A549 (cell line): ENCODE measurements around the gene ZNF585A. TPM values are rescaled to one million over a fixed set of nuclear protein-coding genes. Genes with fewer than 3 reads are reported as not detected.

ENCODE experiments used
- ATAC-seq, 2 experiments: fragments of 200-7000 bp in 1 of 2; fragments of >200 bp in 1 of 2; cut with Nextera tagmentation in 1 of 2; cut with Tn5 transposase in 1 of 2; 3 replicates each; pipeline versions ENCODE4 v1.8.0 to v1.9.1; 2018 to 2020; ENCODE audit warnings: mild to moderate bottlenecking in 1 of 2, moderate library complexity in 1 of 2
- CTCF ChIA-PET: fragments of 300-600 bp; sonication (Branson Sonifier 250); formaldehyde crosslinking; extraction: SDS; loops from one replicate; lab custom pipeline; 2021; ENCODE audit warnings: antibody characterized with exemption, inconsistent platforms; lab: Yijun Ruan, JAX
- POLR2A ChIA-PET: fragments of 350-600 bp; formaldehyde crosslinking; extraction: SDS; loops from one replicate; lab custom pipeline; 2021; ENCODE audit warnings: antibody characterized with exemption, inconsistent platforms; lab: Yijun Ruan, JAX
- DNase-seq, 2 experiments: peaks; one replicate each; pipeline versions ENCODE4 v3.0.0 to v3.0.0-alpha.2; 2011 to 2016; ENCODE audit warnings: low read depth in 1 of 2, low spot score in 1 of 2
- FAIRE-seq: peaks from 2 replicates; lab custom pipeline; 2011; peaks lifted over from hg19 to GRCh38; lab: Jason Lieb, UNC
- H3K27ac ChIP-seq, 2 experiments: fragments of >200 bp; sonication (Bioruptor Twin); formaldehyde crosslinking; 3 replicates each; pipeline ENCODE4 v1.5.1; 2016 to 2017
- H3K4me1 ChIP-seq: fragments of >200 bp; sonication (Bioruptor Twin); formaldehyde crosslinking; 3 replicates; pipeline ENCODE4 v1.6.1; 2016
- H3K4me2 ChIP-seq: fragments of >200 bp; sonication (Bioruptor Twin); formaldehyde crosslinking; 3 replicates; pipeline ENCODE4 v1.6.1; 2016
- H3K4me3 ChIP-seq: fragments of >200 bp; sonication (Bioruptor Twin); formaldehyde crosslinking; 3 replicates; pipeline ENCODE4 v1.5.1; 2016
- H3K9me3 ChIP-seq: fragments of >200 bp; sonication (Bioruptor Twin); formaldehyde crosslinking; 3 replicates; pipeline ENCODE4 v1.6.1; 2016
- CBX8 ChIP-seq: fragments of 200-600 bp; sonication (generic); IDR thresholded peaks from 2 replicates; pipeline ENCODE4 v1.6.1; 2016
- CHD2 ChIP-seq: fragments of 150-350 bp; IDR thresholded peaks from 2 replicates; pipeline ENCODE4 v1.6.1; 2014; ENCODE audit warnings: low read length; ENCODE audit not compliant: partially characterized antibody
- EHMT2 ChIP-seq: fragments of 200-600 bp; sonication (generic); IDR thresholded peaks from 2 replicates; pipeline ENCODE4 v1.6.1; 2016; ENCODE audit warnings: antibody characterized with exemption, low read depth, mild to moderate bottlenecking, moderate library complexity
- MAFK ChIP-seq: fragments of 450-650 bp; IDR thresholded peaks from 2 replicates; pipeline ENCODE4 v1.6.1; 2014; ENCODE audit not compliant: partially characterized antibody
- NR3C1 ChIP-seq: fragments of >200 bp; sonication (Bioruptor Twin); formaldehyde crosslinking; IDR thresholded peaks from 3 replicates; pipeline ENCODE4 v1.6.1; 2017
- PHF8 ChIP-seq: fragments of 200-600 bp; sonication (generic); IDR thresholded peaks from 2 replicates; pipeline ENCODE4 v1.6.1; 2016; ENCODE audit warnings: low read depth, mild to moderate bottlenecking, antibody characterized with exemption, moderate library complexity, borderline replicate concordance
- POLR2A ChIP-seq: IDR thresholded peaks from 2 replicates; pipeline ENCODE4 v1.6.1; 2012; ENCODE audit warnings: mild to moderate bottlenecking, low read length
- ZC3H11A ChIP-seq: fragments of 450-650 bp; IDR thresholded peaks from 2 replicates; pipeline ENCODE4 v1.6.1; 2014; ENCODE audit warnings: antibody characterized with exemption, mild to moderate bottlenecking
- ZSCAN20 ChIP-seq: fragments of 250-450 bp; sonication (Bioruptor Pico); IDR thresholded peaks from 2 replicates; pipeline ENCODE4 v1.8.0; 2022; ENCODE audit warnings: mild to moderate bottlenecking, moderate library complexity
- whole genome bisulfite sequencing: methylation state at CpG from one replicate; pipeline ENCODE4 v1.1.6; 2017; ENCODE audit errors: missing lambda C conversion rate; 5-methylcytosine and 5-hydroxymethylcytosine counted together
- polyA plus RNA-seq, 4 experiments: library from polyadenylated mRNA; depleted of rRNA in 3 of 4; stranded (reverse); fragments of >200 nt; fragmentation: RNase III in 1 of 4; extraction: RNeasy Plus Mini Kit Qiagen cat#74134 plus additional on column Dnase treatment in 1 of 4; gene quantifications; 2 replicates in 3 of 4; 3 replicates in 1 of 4; pipeline ENCODE4 v1.2.3, GENCODE V29; 2011 to 2017
- TF ChIP-seq, protein P1 (sequence below): fragments of 150-350 bp; IDR thresholded peaks from 2 replicates; pipeline ENCODE4 v1.6.1; 2014; ENCODE audit warnings: low read depth, mild to moderate bottlenecking, low read length
- TF ChIP-seq, protein P2 (sequence below): fragments of >200 bp; sonication (Bioruptor Twin); formaldehyde crosslinking; IDR thresholded peaks from 2 replicates; pipeline ENCODE4 v1.6.1; 2016
- TF ChIP-seq, protein P3 (sequence below): fragments of 200-600 bp; sonication (generic); IDR thresholded peaks from 2 replicates; pipeline ENCODE4 v1.6.1; 2016; ENCODE audit warnings: antibody characterized with exemption, mild to moderate bottlenecking, moderate library complexity
- TF ChIP-seq, protein P4 (sequence below): fragments of 250-450 bp; sonication (Bioruptor Pico); IDR thresholded peaks from 2 replicates; pipeline ENCODE4 v1.5.0; 2021; ENCODE audit warnings: mild to moderate bottlenecking, moderate library complexity, borderline replicate concordance

The ZNF585A gene
- polyA plus RNA-seq, 2 of the 4 experiments (the other 2 are of a cell fraction): 4.4 to 14.7 TPM

DNA sequence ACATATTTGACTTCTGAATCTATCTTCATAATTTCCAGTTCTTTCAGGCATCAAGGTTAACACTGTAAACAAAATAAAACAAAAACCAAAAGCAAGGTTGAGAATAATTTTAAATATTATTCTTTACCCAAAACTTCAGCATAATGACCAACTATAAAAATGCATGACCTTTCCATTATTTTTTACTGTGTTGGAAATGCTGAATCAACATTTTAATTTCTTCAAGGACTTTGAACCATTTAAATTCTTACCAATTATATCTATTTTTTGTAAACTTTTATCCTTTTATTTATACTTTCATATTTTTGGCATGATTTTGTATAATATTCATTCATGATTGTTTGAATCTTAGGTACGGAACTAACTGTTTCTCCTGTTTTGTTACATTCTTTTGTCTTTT is 6.9 kb downstream of the ZNF585A start:
- peak; percentile 56 for FAIRE-seq
- 89% methylated on average over 1 of the region's 1 CpG for WGBS
- TF ChIP-seq ZC3H11A: no peak
- TF ChIP-seq MAFK: peak; percentile 90
- no peak for DNase-seq
- no peak for ATAC-seq
- CTCF ChIA-PET: interaction anchor here (0.6 kb wide), 1 partner anchor 58 kb away, joined by 3 read pairs; no protein-coding TSS in a partner anchor
- Histone ChIP-seq H3K9me3 (peaks cover 99% of the 10 kb centered on the region), H3K4me1 (no peaks in the 10 kb centered on the region), H3K4me3 (no peak overlapping the region), H3K4me2 (no peak overlapping the region), H3K27ac (no peak overlapping the region)
- POLR2A ChIA-PET: no interaction called here

DNA sequence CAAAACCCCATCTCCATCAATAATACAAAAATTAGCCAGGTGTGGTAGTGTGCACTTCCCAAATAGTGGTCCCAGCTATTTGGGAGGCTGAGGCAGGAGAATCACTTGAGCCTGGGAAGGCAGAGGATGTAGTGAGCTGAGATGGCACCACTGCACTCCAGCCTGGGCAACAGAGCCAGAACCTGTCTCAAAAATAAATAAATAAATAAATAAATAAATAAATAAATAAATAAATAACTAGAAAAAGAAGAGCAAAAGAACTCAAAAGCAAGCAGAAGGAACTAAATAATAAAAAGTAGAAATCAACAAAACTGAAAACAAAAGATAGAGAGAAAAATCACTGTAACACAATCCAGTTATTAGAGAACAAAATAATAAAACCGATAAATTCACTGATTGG is 12.3 kb downstream of the ZNF585A start:
- peak; percentile 84 for FAIRE-seq
- POLR2A ChIA-PET: no interaction called here

DNA sequence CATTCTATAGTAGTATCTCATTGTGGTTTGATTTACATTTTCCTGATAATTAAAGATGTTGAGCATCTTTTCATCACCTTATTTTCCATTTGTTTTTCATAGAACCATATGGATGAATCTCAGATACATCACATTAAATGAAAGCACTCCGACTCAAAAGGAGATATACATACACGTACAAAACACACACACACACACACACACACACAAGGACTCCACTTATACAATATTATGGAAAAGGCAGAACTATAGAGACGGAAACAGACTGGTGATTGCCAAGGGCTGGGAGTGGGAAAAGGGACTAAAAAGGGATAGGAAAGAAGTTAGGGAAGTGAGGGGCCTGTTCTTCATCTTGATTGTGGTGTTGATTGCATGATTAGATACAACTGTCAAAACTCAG is 24.3 kb downstream of the ZNF585A start:
- 14% methylated on average over 3 of the region's 3 CpGs for WGBS
- ATAC-seq (no peak), DNase-seq (no peak), FAIRE-seq (no peak)
- H3K4me1 ChIP-seq: no peaks in the 10 kb centered on the region
- H3K27ac ChIP-seq: no peak overlapping the region
- TF ChIP-seq, protein P1, sequence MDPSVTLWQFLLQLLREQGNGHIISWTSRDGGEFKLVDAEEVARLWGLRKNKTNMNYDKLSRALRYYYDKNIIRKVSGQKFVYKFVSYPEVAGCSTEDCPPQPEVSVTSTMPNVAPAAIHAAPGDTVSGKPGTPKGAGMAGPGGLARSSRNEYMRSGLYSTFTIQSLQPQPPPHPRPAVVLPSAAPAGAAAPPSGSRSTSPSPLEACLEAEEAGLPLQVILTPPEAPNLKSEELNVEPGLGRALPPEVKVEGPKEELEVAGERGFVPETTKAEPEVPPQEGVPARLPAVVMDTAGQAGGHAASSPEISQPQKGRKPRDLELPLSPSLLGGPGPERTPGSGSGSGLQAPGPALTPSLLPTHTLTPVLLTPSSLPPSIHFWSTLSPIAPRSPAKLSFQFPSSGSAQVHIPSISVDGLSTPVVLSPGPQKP: no peak
- TF ChIP-seq, protein P2, sequence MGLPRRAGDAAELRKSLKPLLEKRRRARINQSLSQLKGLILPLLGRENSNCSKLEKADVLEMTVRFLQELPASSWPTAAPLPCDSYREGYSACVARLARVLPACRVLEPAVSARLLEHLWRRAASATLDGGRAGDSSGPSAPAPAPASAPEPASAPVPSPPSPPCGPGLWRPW: no peak
- TF ChIP-seq POLR2A (no peak), CHD2 (no peak), EHMT2 (no peak), PHF8 (no peak), MAFK (no peak), ZSCAN20 (no peak), NR3C1 (no peak)
- TF ChIP-seq, protein P3, sequence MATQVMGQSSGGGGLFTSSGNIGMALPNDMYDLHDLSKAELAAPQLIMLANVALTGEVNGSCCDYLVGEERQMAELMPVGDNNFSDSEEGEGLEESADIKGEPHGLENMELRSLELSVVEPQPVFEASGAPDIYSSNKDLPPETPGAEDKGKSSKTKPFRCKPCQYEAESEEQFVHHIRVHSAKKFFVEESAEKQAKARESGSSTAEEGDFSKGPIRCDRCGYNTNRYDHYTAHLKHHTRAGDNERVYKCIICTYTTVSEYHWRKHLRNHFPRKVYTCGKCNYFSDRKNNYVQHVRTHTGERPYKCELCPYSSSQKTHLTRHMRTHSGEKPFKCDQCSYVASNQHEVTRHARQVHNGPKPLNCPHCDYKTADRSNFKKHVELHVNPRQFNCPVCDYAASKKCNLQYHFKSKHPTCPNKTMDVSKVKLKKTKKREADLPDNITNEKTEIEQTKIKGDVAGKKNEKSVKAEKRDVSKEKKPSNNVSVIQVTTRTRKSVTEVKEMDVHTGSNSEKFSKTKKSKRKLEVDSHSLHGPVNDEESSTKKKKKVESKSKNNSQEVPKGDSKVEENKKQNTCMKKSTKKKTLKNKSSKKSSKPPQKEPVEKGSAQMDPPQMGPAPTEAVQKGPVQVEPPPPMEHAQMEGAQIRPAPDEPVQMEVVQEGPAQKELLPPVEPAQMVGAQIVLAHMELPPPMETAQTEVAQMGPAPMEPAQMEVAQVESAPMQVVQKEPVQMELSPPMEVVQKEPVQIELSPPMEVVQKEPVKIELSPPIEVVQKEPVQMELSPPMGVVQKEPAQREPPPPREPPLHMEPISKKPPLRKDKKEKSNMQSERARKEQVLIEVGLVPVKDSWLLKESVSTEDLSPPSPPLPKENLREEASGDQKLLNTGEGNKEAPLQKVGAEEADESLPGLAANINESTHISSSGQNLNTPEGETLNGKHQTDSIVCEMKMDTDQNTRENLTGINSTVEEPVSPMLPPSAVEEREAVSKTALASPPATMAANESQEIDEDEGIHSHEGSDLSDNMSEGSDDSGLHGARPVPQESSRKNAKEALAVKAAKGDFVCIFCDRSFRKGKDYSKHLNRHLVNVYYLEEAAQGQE: no peak
- TF ChIP-seq, protein P4, sequence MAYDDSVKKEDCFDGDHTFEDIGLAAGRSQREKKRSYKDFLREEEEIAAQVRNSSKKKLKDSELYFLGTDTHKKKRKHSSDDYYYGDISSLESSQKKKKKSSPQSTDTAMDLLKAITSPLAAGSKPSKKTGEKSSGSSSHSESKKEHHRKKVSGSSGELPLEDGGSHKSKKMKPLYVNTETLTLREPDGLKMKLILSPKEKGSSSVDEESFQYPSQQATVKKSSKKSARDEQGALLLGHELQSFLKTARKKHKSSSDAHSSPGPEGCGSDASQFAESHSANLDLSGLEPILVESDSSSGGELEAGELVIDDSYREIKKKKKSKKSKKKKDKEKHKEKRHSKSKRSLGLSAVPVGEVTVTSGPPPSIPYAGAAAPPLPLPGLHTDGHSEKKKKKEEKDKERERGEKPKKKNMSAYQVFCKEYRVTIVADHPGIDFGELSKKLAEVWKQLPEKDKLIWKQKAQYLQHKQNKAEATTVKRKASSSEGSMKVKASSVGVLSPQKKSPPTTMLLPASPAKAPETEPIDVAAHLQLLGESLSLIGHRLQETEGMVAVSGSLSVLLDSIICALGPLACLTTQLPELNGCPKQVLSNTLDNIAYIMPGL (CRISPR knock-in tag): no peak
- peaks cover 88% of the 10 kb centered on the region for H3K9me3 ChIP-seq
- ChIA-PET CTCF (no interaction called here), POLR2A (no interaction called here)
- no peak overlapping the region for H3K4me2 ChIP-seq
- H3K4me3 ChIP-seq: no peak overlapping the region

More for the DNA sequence above, 12.3 kb downstream of the ZNF585A start:
- no peak overlapping the region for H3K27ac ChIP-seq
- H3K4me1 ChIP-seq: no peaks in the 10 kb centered on the region
- no peak overlapping the region for H3K4me2 ChIP-seq
- ATAC-seq: no peak
- no peak overlapping the region for H3K4me3 ChIP-seq
- peaks cover 98% of the 10 kb centered on the region for H3K9me3 ChIP-seq
- CTCF ChIA-PET: no interaction called here
- DNase-seq: no peak
- 81% methylated on average over 1 of the region's 1 CpG for WGBS
- TF ChIP-seq ZC3H11A: peak; percentile 99
- no peak for TF ChIP-seq CBX8
